HPDE6-E6E7 (cell line): Measurements from ENCODE around the gene VARS1.
"Not testable (repeated sequence)": the region's sequence is repeated elsewhere in the genome, so short reads cannot be mapped to it uniquely, and the experiment has no call there.

Experiments used
- DNase-seq: peaks from one replicate; pipeline ENCODE4 v3.0.0; 2011; ENCODE audit warnings: missing footprints; ENCODE audit errors: extremely low spot score

Gene VARS1

GRCh38 chr6:31822036-31822821 lies 26.7 kb upstream of the VARS1 start:
- DNase-seq, result no peak

- no peak for DNase-seq
Measured at GRCh38 chr6:31821301-31822035, 25.9 kb upstream of the VARS1 start.

- not testable (repeated sequence) for DNase-seq
Measured at GRCh38 chr6:31820399-31820798, 24.8 kb upstream of the VARS1 start.

- no peak for DNase-seq
Measured at GRCh38 chr6:31819871-31820299, 24.3 kb upstream of the VARS1 start.

DNA sequence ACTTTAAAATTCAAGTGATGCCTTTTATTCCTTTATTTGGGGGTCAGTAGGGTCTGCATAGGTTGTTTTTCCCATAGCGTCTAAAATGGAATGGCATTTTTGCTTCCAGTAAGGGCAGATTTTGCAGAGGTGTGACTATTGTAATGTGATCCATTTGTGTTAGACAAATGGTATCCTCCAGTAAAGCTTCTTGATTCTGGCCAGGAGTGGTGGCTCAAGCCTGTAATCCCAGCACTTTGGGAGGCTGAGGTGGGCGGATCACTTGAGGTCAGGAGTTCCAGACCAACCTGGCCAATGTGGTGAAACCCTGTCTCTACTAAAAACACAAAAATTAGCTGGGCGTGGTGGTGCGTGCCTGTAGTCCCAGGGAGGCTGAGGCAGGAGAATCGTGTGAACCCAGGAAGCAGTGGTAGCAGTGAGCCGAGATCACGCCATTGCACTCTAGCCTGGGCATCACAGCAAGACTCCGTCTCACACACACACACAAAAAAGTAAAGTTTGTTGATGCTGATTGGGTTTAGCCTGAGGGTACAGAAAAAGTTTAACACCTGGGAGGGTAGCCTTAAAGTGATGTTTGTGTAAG lies 22.5 kb upstream of the VARS1 start:
- DNase-seq, result not testable (repeated sequence)

DNA sequence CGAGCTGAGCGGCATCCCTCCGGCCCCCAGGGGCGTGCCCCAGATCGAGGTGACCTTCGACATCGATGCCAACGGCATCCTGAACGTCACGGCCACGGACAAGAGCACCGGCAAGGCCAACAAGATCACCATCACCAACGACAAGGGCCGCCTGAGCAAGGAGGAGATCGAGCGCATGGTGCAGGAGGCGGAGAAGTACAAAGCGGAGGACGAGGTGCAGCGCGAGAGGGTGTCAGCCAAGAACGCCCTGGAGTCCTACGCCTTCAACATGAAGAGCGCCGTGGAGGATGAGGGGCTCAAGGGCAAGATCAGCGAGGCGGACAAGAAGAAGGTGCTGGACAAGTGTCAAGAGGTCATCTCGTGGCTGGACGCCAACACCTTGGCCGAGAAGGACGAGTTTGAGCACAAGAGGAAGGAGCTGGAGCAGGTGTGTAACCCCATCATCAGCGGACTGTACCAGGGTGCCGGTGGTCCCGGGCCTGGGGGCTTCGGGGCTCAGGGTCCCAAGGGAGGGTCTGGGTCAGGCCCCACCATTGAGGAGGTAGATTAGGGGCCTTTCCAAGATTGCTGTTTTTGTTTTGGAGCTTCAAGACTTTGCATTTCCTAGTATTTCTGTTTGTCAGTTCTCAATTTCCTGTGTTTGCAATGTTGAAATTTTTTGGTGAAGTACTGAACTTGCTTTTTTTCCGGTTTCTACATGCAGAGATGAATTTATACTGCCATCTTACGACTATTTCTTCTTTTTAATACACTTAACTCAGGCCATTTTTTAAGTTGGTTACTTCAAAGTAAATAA lies 21.8 kb upstream of the VARS1 start:
- DNase-seq, result not testable (repeated sequence)

GRCh38 chr6:31815025-31815838 lies 19.7 kb upstream of the VARS1 start, which contains the start of the genes HSPA1A and HSPA1L:
Gene HSPA1A (plus strand): TSS chr6:31815543. CDS start chr6:31815757, 214 bp downstream.
Gene HSPA1L (minus strand): TSS chr6:31815283. CDS start chr6:31811972, 3,311 bp downstream.
- DNase-seq, result no peak

DNA sequence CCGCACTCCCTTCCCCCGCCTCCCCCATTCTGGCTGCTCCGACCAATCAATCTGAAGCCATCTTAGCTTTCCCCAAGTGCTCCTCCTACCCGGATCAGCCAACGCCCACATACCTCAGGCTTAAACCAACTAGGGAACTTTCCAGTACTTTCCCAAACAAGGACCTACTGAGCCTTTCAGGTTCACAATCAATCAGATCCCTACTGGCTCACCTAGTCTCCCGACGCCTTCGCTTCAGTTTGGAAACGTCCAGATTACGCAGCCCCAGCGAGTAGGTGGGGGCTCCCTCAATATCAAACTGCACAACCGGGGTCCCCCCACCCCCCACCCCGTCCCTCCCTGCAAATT lies 19.1 kb upstream of the VARS1 start:
- DNase-seq, result peak; percentile 96

DNA sequence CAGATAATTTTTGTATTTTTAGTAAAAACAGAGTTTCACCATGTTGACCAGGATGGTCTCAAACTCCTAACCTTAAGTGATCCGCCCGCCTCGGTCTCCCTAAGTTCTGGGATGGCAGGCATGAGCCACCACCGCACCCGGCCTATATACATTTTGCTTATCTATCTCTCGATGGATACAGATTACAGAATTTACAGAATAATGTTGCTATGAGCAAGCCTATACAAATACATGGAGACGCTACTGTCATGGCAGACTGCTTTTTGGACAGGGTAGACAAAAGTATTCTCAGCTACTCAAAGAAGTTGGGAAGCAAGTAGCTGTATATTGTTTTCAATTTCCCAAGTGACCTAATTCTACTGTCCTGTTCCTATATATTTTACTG lies 17.9 kb upstream of the VARS1 start:
- DNase-seq, result no peak

DNA sequence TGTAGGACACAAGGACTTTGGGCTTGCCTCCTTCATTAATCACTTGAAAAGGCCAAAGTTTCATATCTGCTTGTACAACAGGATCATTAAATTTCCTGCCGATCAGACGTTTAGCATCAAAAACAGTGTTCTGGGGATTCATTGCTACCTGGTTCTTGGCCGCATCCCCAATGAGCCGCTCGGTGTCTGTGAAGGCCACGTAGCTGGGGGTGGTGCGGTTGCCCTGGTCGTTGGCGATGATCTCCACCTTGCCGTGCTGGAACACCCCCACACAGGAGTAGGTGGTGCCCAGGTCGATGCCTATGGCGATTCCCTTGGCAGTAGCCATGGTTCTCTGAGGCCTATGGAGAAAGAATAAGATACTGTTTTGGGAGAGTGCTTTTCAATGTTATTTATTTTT lies 16.1 kb upstream of the VARS1 start:
- no peak for DNase-seq

DNA sequence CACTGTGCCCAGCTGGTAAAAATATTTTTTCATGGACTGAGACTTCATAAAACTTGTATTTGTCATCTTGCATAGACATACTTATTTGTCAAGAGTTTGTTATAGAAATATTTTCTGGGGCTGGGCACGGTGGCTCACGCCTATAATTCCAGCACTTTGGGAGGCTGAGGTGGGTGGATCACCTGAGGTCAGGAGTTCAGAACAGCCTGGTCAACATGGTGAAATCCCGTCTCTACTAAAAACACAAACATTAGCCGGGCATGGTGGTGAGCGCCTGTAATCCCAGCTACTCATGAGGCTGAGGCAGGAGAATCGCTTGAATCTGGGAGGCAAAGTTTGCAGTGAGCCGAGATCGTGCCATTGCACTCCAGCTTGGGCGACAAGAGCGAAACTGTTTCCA lies 13.0 kb upstream of the VARS1 start:
- not testable (repeated sequence) for DNase-seq

GRCh38 chr6:31806470-31807272 lies 11.1 kb upstream of the VARS1 start, which contains the start of gene LSM2:
Gene LSM2 (minus strand): TSS chr6:31806966. CDS start chr6:31806757, 209 bp downstream.
- DNase-seq, result peak; percentile 99

- DNase-seq, result no peak
Measured at GRCh38 chr6:31805939-31806469, 10.5 kb upstream of the VARS1 start.

GRCh38 chr6:31801031-31801927 lies 5.7 kb upstream of the VARS1 start:
- not testable (repeated sequence) for DNase-seq

- no peak for DNase-seq
Measured at GRCh38 chr6:31799781-31800180, 4.2 kb upstream of the VARS1 start.

GRCh38 chr6:31797588-31797987 lies 2.0 kb upstream of the VARS1 start:
- no peak for DNase-seq

DNA sequence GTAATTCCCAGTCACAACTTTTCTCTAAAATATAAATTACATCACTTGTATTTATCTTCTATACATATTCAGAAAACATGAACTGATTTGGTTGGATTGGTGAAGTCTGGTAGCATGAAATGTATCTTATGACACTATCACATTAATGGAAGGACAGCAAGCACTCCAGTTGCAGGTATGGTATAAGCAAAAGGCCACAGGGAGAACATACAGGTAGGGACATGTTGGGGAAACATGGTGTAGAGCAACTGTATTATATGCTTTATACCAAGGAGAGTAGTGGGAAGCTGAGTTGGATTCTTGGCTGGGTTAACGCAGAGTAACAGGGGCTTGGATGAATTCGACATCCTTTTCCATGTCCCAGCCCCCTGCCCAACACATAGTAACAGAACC lies 1.4 kb upstream of the VARS1 start:
- no peak for DNase-seq

DNA sequence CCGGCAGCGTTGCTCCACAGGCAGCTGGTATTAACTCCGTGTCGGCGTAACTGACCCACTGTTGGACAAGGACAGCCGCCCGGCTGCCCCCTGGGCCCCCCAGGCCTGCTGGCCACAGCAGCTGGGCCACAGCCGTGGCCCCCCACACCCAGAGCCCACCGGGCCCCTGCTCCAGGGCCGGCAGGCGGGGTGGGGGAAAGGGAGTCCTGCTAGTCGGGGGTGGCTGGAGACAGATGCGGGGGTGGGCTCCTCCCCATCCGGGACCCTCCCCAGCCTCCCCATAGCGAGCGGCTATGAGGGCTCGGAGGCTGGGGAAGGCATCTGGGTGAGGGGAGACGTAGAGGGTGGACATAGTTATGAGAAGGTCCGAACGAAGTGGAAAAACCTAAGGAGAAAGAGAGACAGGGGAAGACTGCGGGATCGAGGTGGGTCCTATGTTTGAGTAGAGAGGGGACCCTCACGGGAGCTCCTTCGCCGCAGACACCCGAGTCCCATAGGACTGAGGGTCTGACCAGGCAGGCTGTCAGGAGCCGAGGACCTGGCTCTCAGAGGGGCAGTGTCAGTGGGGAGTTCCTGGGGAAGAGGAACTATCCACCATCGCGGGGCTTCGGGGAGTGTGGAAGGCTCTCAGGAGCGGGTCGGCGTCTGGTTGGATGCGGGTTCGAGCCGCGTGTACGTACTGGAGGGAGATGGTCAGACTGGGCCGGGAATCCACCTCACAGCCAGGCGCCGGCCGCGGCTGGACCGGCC lies 511 bp downstream of the VARS1 start:
- no peak for DNase-seq
